GM19397 (cell line): ENCODE measurements around the gene CMTM3.
"Not testable (repeated sequence)": the region's sequence is repeated elsewhere in the genome, so short reads cannot be mapped to it uniquely, and the experiment has no call there.

Experiments
- ATAC-seq: cut with Tn5 transposase; IDR thresholded peaks from one replicate; pipeline ENCODE4 v1.9.1; 2021; ENCODE audit warnings: mild to moderate bottlenecking, moderate library complexity; ENCODE audit not compliant: unreplicated experiment

CMTM3 gene

GRCh38 chr16:66608241-66609138 is 4.0 kb downstream of the CMTM3 start:
- ATAC-seq = no peak

DNA sequence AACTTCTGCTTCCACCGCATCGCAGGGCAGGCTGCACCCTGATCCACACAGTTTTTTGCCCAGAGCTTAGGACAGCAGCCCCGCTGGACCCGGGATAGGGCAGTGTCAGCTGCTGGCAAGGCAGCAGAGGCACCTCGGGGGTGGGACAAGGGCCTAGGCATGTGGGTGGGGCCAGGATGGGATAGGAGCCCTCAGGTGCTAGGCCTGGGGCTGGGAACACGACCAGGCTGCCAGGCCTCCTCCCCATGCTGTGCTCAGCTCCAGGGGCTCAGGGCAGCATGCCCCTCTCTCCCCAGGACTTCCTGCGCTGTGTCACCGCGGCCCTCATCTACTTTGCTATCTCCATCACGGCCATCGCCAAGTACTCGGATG is 4.6 kb downstream of the CMTM3 start:
- no peak for ATAC-seq

DNA sequence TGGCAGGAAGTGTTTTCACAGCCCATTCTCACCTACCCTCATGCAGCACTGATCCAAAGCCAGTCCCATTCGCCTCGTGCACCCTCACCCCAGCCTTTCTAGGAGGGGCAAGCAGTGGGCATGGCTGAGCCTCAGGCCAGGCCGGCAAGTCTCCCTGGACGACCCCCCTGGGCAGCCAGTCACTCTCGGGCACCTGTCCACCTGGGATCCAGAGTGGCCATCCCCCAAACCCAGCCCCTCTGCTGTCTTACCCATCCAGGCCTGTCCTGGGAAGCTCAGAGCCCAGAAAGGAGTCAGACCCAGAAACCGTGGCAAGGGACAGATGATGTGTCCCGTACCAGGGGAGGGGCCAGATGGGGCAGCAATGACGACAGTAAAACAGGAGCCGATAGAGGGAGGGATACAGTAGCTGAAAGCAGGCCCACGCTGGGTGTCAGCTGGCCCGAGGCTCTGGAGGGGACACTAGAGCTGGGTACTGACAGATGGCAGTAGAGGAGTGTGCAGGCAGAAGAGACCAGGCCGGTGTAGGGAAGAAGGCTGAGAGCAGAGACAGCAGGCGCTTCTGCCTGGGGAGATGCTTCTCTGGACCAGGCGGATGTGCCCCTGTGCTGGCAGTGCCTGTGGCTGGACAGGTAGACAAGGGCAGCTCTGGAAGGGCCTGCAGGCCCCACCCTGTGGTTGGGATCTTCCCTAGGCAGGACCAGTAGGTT is 5.8 kb downstream of the CMTM3 start:
- ATAC-seq = no peak

DNA sequence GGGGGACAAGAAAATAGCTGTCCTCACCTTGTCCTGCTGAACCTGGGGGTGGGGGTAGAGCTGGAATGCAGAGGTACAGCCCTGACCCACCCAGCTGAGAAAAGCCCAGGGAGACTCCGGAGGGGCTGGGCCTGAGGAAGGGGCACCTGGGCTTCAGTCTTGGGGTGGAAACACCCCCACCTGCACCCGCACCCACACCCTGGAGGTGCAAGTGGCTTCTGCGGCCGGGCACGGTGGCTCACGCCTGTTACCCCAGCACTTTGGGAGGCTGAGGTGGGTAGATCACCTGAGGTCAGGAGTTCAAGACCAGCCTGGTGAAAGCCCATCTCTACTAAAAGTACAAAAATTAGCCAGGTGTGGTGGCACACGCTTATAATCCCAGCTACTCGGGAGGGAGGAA is 7.4 kb downstream of the CMTM3 start:
- ATAC-seq = not testable (repeated sequence)

- no peak for ATAC-seq
These were observed 7.9 kb downstream of the CMTM3 start for GRCh38 chr16:66612422-66612821.

GRCh38 chr16:66614161-66614802 is 9.8 kb downstream of the CMTM3 start:
- ATAC-seq = no peak

- no peak for ATAC-seq
These were observed 11.7 kb downstream of the CMTM3 start for GRCh38 chr16:66616169-66616568.

GRCh38 chr16:66616592-66616991 is 12.1 kb downstream of the CMTM3 start:
- ATAC-seq = no peak

- ATAC-seq = no peak
These were observed 12.5 kb downstream of the CMTM3 start for GRCh38 chr16:66617010-66617434.

DNA sequence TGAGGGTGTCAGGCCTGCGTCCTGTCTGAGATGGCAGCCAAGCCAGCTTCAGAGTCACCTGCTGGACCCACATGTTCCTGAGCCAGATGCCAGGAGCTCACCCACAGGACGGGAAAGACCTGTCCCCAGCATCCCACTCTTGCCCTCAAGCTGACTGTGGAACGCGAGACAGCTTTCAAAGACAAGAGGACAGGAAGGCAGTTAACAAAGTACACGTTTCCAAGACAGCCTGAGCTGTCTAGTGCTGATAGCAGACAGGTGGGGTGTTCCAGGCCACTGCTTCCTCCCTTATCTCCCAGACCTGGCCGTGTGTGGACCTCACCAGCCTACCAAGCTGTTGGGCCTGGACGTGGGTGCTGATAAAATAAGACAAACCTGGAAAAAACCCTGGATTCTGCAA is 13.2 kb downstream of the CMTM3 start:
- no peak for ATAC-seq

DNA sequence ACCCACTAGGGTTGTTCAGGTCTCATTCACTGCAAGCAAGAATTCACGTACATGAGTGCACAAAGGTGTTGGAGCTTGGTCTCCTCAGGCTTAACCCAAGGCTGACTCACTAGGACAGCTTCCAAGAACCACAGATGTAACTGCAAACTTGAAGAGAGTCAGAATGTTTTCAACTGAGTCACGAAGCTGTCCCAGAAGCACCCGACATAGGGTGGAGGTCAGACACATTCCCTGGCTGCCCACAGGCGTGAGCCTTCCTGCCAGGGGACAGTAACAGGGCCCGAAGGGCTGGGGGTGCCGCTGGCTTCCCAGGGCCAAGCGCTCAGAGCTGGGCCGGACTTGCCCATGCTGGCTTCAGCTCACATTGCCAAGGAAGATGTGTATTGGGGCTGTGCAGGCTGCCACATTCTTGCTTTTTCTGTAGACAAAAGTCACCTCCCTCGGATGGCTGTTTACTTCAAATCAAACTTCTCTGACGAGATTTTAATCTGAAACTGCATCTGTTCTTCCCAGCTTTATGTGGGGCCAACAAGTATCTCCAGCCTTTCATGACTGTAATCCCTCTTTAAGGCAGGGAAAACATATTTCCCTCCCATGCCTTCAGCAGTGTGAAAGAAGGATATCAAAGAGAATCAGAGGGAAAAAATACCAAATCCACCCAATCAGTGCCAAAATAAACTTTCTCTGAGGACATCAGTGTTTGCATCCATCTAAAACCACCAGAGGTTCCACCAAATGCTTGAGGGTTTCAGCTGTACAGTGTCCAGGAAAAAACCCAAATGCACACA is 14.3 kb downstream of the CMTM3 start:
- ATAC-seq = no peak

- ATAC-seq = no peak
These were observed 15.3 kb downstream of the CMTM3 start for GRCh38 chr16:66619534-66620428.

DNA sequence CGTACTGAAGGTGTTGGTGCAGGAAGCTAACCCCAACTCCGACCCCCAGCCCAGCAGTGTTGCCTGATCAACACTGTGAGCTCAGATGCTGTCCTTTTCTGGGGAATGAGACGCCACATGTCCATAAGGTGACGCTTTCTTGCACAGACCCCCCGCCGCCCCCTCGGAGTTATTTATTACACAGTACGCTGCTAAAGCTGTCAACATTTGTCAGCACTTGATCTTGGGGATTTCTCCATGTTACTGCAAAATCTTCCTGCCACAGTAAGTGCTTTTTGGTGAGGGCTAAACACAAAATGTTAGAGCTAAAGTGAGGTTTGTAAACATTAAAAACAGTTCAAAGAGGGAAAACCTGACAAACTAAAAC is 15.9 kb downstream of the CMTM3 start:
- no peak for ATAC-seq

DNA sequence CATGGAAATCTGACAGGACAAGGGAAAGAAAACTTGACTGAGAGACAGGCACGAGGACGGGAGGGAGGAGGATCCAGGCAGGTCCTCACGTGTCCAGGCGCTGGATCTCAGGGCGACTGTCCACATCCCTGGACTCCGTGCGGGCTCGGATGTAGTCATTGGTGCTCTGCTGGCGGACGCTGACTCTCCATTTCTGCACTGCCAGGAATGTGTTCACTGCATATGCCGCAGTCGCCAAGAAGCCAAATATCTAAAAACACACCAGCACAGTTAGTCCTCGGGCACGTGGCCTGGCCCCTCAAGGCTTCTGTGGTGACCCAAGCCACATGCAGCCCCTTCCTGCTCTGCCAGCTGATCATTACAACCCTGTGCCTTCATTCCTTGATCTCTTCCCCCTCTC is 17.5 kb downstream of the CMTM3 start:
- ATAC-seq = no peak

- ATAC-seq = no peak
These were observed 18.4 kb downstream of the CMTM3 start for GRCh38 chr16:66622863-66623262.

GRCh38 chr16:66623755-66624154 is 19.3 kb downstream of the CMTM3 start:
- ATAC-seq = no peak

- not testable (repeated sequence) for ATAC-seq
These were observed 23.3 kb downstream of the CMTM3 start for GRCh38 chr16:66627611-66628378.

- no peak for ATAC-seq
These were observed 25.4 kb downstream of the CMTM3 start for GRCh38 chr16:66629856-66630255.

DNA sequence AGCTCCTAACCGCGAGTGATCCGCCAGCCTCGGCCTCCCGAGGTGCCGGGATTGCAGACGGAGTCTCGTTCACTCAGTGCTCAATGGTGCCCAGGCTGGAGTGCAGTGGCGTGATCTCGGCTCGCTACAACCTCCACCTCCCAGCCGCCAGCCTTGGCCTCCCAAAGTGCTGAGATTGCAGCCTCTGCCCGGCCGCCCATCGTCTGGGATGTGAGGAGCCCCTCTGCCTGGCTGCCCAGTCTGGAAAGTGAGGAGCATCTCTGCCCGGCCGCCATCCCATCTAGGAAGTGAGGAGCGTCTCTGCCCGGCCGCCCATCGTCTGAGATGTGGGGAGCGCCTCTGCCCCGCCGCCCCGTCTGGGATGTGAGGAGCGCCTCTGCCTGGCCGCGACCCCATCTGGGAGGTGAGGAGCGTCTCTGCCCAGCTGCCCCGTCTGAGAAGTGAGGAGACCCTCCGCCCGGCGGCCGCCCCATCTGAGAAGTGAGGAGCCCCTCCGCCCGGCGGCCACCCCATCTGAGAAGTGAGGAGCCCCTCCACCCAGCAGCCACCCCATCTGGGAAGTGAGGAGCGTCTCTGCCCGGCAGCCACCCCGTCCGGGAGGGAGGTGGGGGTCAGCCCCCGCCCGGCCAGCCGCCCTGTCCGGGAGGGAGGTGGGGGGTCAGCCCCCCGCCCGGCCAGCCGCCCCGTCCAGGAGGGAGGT is 26.2 kb downstream of the CMTM3 start:
- ATAC-seq = not testable (repeated sequence)
